Activated CD4-positive, alpha-beta T cell treated with anti-CD3 and anti-CD28 coated beads for 36 hours (primary cell): ENCODE results near the gene BMP7. TPM values are rescaled to one million over a fixed set of nuclear protein-coding genes. Genes with fewer than 3 reads are reported as not detected.

Source experiments
- ATAC-seq: fragments of 200-7000 bp; cut with Tn5 transposase; one replicate; pipeline ENCODE4 v1.10.0; 2021; ENCODE audit warnings: mild to moderate bottlenecking, moderate library complexity
- CTCF ChIA-PET: fragments of 350-600 bp; sonication (Branson Sonifier 250); formaldehyde crosslinking; loops from one replicate; lab custom pipeline; 2021; ENCODE audit warnings: antibody characterized with exemption; lab: Charles Lee
- POLR2A ChIA-PET: fragments of 350-600 bp; sonication (Branson Sonifier 250); formaldehyde crosslinking; loops from one replicate; lab custom pipeline; 2021; ENCODE audit warnings: antibody characterized with exemption, inconsistent platforms; lab: Charles Lee
- DNase-seq: peaks from one replicate; pipeline ENCODE4 v3.0.0-alpha.2; 2020
- H3K27ac Mint-ChIP-seq: one replicate; pipeline ENCODE4 v1.8.0; 2021; ENCODE audit warnings: mixed read lengths
- H3K27me3 Mint-ChIP-seq: one replicate; pipeline ENCODE4 v1.8.0; 2021; ENCODE audit warnings: mixed read lengths
- H3K36me3 Mint-ChIP-seq: one replicate; pipeline ENCODE4 v1.8.0; 2021; ENCODE audit warnings: low read depth, mixed read lengths
- H3K4me1 Mint-ChIP-seq: one replicate; pipeline ENCODE4 v1.8.0; 2021; ENCODE audit warnings: mixed read lengths
- H3K4me3 Mint-ChIP-seq: one replicate; pipeline ENCODE4 v1.8.0; 2021; ENCODE audit warnings: mild to moderate bottlenecking, moderate library complexity, mixed read lengths
- H3K9me3 Mint-ChIP-seq: one replicate; pipeline ENCODE4 v1.8.0; 2021; ENCODE audit warnings: low read depth, mixed read lengths
- intact Hi-C, 2 experiments: fragments of 100-400 bp; cut with DNase I in 1 of 2; cut with micrococcal nuclease in 1 of 2; formaldehyde crosslinking; loops; one replicate each; pipeline versions ENCODE4 v1.14.2 to v1.15.1; 2022 to 2024; cut with DNase I, micrococcal nuclease
- total RNA-seq, 2 experiments: library from RNA; stranded (reverse); gene quantifications; one replicate each; pipeline ENCODE4 v1.2.3, GENCODE V29; 2021

Gene BMP7
- total RNA-seq, 2 experiments from 2014 or later, result 0.41 TPM; not detected in 1

GRCh38 chr20:57301026-57301425, 34.6 kb upstream of the BMP7 start:
- Mint-ChIP-seq H3K4me1 (no peaks in the 10 kb centered on the region), H3K27ac (no peak overlapping the region), H3K4me3 (no peak overlapping the region), H3K9me3 (no peaks in the 10 kb centered on the region), H3K27me3 (peaks cover 6% of the 10 kb centered on the region), H3K36me3 (no peaks in the 10 kb centered on the region)
- ATAC-seq (no peak), DNase-seq (no peak)
- intact Hi-C loops, result no loop called here
- ChIA-PET CTCF (no interaction called here), POLR2A (no interaction called here)

- DNase-seq (no peak), ATAC-seq (no peak)
- Mint-ChIP-seq H3K27ac (no peak overlapping the region), H3K27me3 (peaks cover 8% of the 10 kb centered on the region), H3K9me3 (no peaks in the 10 kb centered on the region), H3K4me3 (no peak overlapping the region), H3K4me1 (no peaks in the 10 kb centered on the region), H3K36me3 (no peaks in the 10 kb centered on the region)
- POLR2A ChIA-PET, result no interaction called here
- intact Hi-C loops, result no loop called here
- CTCF ChIA-PET, result no interaction called here
These were observed 32.0 kb upstream of the BMP7 start for GRCh38 chr20:57298457-57298856.

GRCh38 chr20:57294550-57294949, 28.1 kb upstream of the BMP7 start:
- ATAC-seq (no peak), DNase-seq (no peak)
- Mint-ChIP-seq H3K36me3 (no peaks in the 10 kb centered on the region), H3K9me3 (no peaks in the 10 kb centered on the region), H3K4me1 (no peaks in the 10 kb centered on the region), H3K4me3 (no peak overlapping the region), H3K27me3 (peaks cover 23% of the 10 kb centered on the region), H3K27ac (no peak overlapping the region)
- ChIA-PET POLR2A (no interaction called here), CTCF (no interaction called here)
- intact Hi-C loops, result no loop called here

- Mint-ChIP-seq H3K27ac (no peak overlapping the region), H3K9me3 (no peaks in the 10 kb centered on the region), H3K36me3 (no peaks in the 10 kb centered on the region), H3K4me1 (no peaks in the 10 kb centered on the region), H3K4me3 (no peak overlapping the region), H3K27me3 (peaks cover 23% of the 10 kb centered on the region)
- ChIA-PET CTCF (no interaction called here), POLR2A (no interaction called here)
- intact Hi-C loops, result no loop called here
- DNase-seq (no peak), ATAC-seq (no peak)
These were observed 27.6 kb upstream of the BMP7 start for GRCh38 chr20:57293995-57294394.

GRCh38 chr20:57292611-57293010, 26.2 kb upstream of the BMP7 start:
- Mint-ChIP-seq H3K9me3 (no peaks in the 10 kb centered on the region), H3K27ac (no peak overlapping the region), H3K4me3 (no peak overlapping the region), H3K4me1 (no peaks in the 10 kb centered on the region), H3K36me3 (no peaks in the 10 kb centered on the region), H3K27me3 (peaks cover 35% of the 10 kb centered on the region)
- DNase-seq (no peak), ATAC-seq (no peak)
- ChIA-PET CTCF (interaction anchor here (0.5 kb wide), 1 partner anchor 40 kb away, joined by 3 read pairs; no protein-coding TSS in a partner anchor), POLR2A (no interaction called here)
- intact Hi-C loops, result no loop called here

- ATAC-seq, result no peak
- no peak for DNase-seq
- no peaks in the 10 kb centered on the region for H3K4me1 Mint-ChIP-seq
- no peaks in the 10 kb centered on the region for H3K36me3 Mint-ChIP-seq
- H3K27me3 Mint-ChIP-seq, result peaks cover 42% of the 10 kb centered on the region
- H3K4me3 Mint-ChIP-seq, result no peak overlapping the region
- ChIA-PET CTCF (no interaction called here), POLR2A (no interaction called here)
- intact Hi-C loops, result no loop called here
- H3K9me3 Mint-ChIP-seq, result no peaks in the 10 kb centered on the region
- H3K27ac Mint-ChIP-seq, result no peak overlapping the region
These were observed 25.3 kb upstream of the BMP7 start for GRCh38 chr20:57291694-57292093.

- H3K36me3 Mint-ChIP-seq, result no peaks in the 10 kb centered on the region
- no peak overlapping the region for H3K27ac Mint-ChIP-seq
- no peak for ATAC-seq
- intact Hi-C loops, result no loop called here
- no peak overlapping the region for H3K4me3 Mint-ChIP-seq
- H3K4me1 Mint-ChIP-seq, result no peaks in the 10 kb centered on the region
- ChIA-PET CTCF (no interaction called here), POLR2A (no interaction called here)
- DNase-seq, result no peak
- peaks cover 45% of the 10 kb centered on the region for H3K27me3 Mint-ChIP-seq
- no peaks in the 10 kb centered on the region for H3K9me3 Mint-ChIP-seq
These were observed 24.6 kb upstream of the BMP7 start for GRCh38 chr20:57291003-57291402.

GRCh38 chr20:57290178-57290484, 23.7 kb upstream of the BMP7 start:
- Mint-ChIP-seq H3K4me1 (no peaks in the 10 kb centered on the region), H3K36me3 (no peaks in the 10 kb centered on the region), H3K4me3 (no peak overlapping the region), H3K9me3 (no peaks in the 10 kb centered on the region), H3K27ac (no peak overlapping the region), H3K27me3 (peaks cover 45% of the 10 kb centered on the region)
- intact Hi-C loops, result no loop called here
- ChIA-PET CTCF (no interaction called here), POLR2A (no interaction called here)
- no peak for ATAC-seq
- no peak for DNase-seq

GRCh38 chr20:57289391-57290177, 23.1 kb upstream of the BMP7 start:
- Mint-ChIP-seq H3K27ac (no peak overlapping the region), H3K27me3 (peaks cover 45% of the 10 kb centered on the region), H3K4me1 (no peaks in the 10 kb centered on the region), H3K9me3 (no peaks in the 10 kb centered on the region), H3K4me3 (no peak overlapping the region), H3K36me3 (no peaks in the 10 kb centered on the region)
- ATAC-seq (no peak), DNase-seq (no peak)
- intact Hi-C loops, result no loop called here
- CTCF ChIA-PET, result no interaction called here
- POLR2A ChIA-PET, result no interaction called here

GRCh38 chr20:57288651-57289277, 22.3 kb upstream of the BMP7 start:
- H3K27ac Mint-ChIP-seq, result no peak overlapping the region
- intact Hi-C loops, result no loop called here
- ATAC-seq, result no peak
- no peaks in the 10 kb centered on the region for H3K9me3 Mint-ChIP-seq
- ChIA-PET POLR2A (no interaction called here), CTCF (no interaction called here)
- H3K4me1 Mint-ChIP-seq, result no peaks in the 10 kb centered on the region
- H3K36me3 Mint-ChIP-seq, result no peaks in the 10 kb centered on the region
- H3K4me3 Mint-ChIP-seq, result no peak overlapping the region
- peaks cover 47% of the 10 kb centered on the region for H3K27me3 Mint-ChIP-seq
- DNase-seq, result no peak

GRCh38 chr20:57287901-57288300, 21.5 kb upstream of the BMP7 start:
- CTCF ChIA-PET, result no interaction called here

More at GRCh38 chr20:57287901-57288300, 21.5 kb upstream of the BMP7 start:
- no peaks in the 10 kb centered on the region for H3K9me3 Mint-ChIP-seq
- no peaks in the 10 kb centered on the region for H3K36me3 Mint-ChIP-seq
- POLR2A ChIA-PET, result no interaction called here
- H3K27me3 Mint-ChIP-seq, result peaks cover 41% of the 10 kb centered on the region
- no peak overlapping the region for H3K4me3 Mint-ChIP-seq
- H3K27ac Mint-ChIP-seq, result no peak overlapping the region
- H3K4me1 Mint-ChIP-seq, result no peaks in the 10 kb centered on the region
- ATAC-seq, result no peak
- intact Hi-C loops, result no loop called here
- DNase-seq, result no peak
